Nucleus accumbens (tissue), 56 donors: ENCODE measurements around the gene SLC22A23.

ENCODE experiments used
- DNase-seq, 56 donors: peaks; one replicate each; lab custom pipeline; 2025; lab: John Stamatoyannopoulos, UW

SLC22A23 gene

GRCh38 chr6:3312604-3313231 is 144.1 kb downstream of the SLC22A23 start:
- DNase-seq: peak in 1 of 56 donors; percentile 21

- DNase-seq: no peak
Observed at GRCh38 chr6:3311826-3312225, 145.0 kb downstream of the SLC22A23 start.

- no peak for DNase-seq
Observed at GRCh38 chr6:3310703-3311102, 146.1 kb downstream of the SLC22A23 start.

- DNase-seq: no peak
Observed at GRCh38 chr6:3310051-3310448, 146.8 kb downstream of the SLC22A23 start.

- no peak for DNase-seq
Observed at GRCh38 chr6:3309391-3310050, 147.3 kb downstream of the SLC22A23 start.

- DNase-seq: no peak
Observed at GRCh38 chr6:3308106-3308505, 148.7 kb downstream of the SLC22A23 start.

GRCh38 chr6:3307436-3307835 is 149.4 kb downstream of the SLC22A23 start:
- DNase-seq: no peak

- no peak for DNase-seq
Observed at GRCh38 chr6:3306848-3307247, 150.0 kb downstream of the SLC22A23 start.

GRCh38 chr6:3305831-3306230 is 151.0 kb downstream of the SLC22A23 start:
- no peak for DNase-seq

- DNase-seq: no peak
Observed at GRCh38 chr6:3305216-3305565, 151.7 kb downstream of the SLC22A23 start.

- DNase-seq: no peak
Observed at GRCh38 chr6:3304500-3305215, 152.2 kb downstream of the SLC22A23 start.

GRCh38 chr6:3303795-3304411 is 152.9 kb downstream of the SLC22A23 start:
- no peak for DNase-seq

GRCh38 chr6:3301506-3301905 is 155.3 kb downstream of the SLC22A23 start:
- no peak for DNase-seq

- no peak for DNase-seq
Observed at GRCh38 chr6:3299221-3299620, 157.6 kb downstream of the SLC22A23 start.

- no peak for DNase-seq
Observed at GRCh38 chr6:3297909-3298308, 158.9 kb downstream of the SLC22A23 start.

GRCh38 chr6:3297006-3297405 is 159.8 kb downstream of the SLC22A23 start:
- no peak for DNase-seq

- no peak for DNase-seq
Observed at GRCh38 chr6:3296537-3296936, 160.3 kb downstream of the SLC22A23 start.

- DNase-seq: no peak
Observed at GRCh38 chr6:3296078-3296477, 160.8 kb downstream of the SLC22A23 start.

GRCh38 chr6:3294921-3295871 is 161.7 kb downstream of the SLC22A23 start:
- DNase-seq: peak in 32 of 56 donors; percentile 12 to 74 (median 36)

GRCh38 chr6:3294396-3294795 is 162.5 kb downstream of the SLC22A23 start:
- no peak for DNase-seq
